Colon (tissue), 2 donors: ENCODE results near the gene STX10.
"Not testable (repeated sequence)": the region's sequence is repeated elsewhere in the genome, so short reads cannot be mapped to it uniquely, and the experiment has no call there.

Experiments
- FAIRE-seq: peaks from 2 replicates; lab custom pipeline; 2012; peaks lifted over from hg19 to GRCh38; lab: Jason Lieb, UNC
- donor health status: control.
- donor health status: control.

STX10 gene

GRCh38 chr19:13150187-13150930 is at the start of gene STX10, which contains the start of gene IER2:
TSS of gene STX10 (minus strand) at chr19:13150375. CDS start at chr19:13150173, 202 bp downstream.
TSS of gene IER2 (plus strand) at chr19:13150411. CDS start at chr19:13153187, 2,776 bp downstream.
- no peak for FAIRE-seq

GRCh38 chr19:13198634-13199033 is 48.5 kb upstream of the STX10 start:
- no peak for FAIRE-seq

- FAIRE-seq = no peak
These were observed 45.5 kb upstream of the STX10 start for GRCh38 chr19:13195678-13196077.

- no peak for FAIRE-seq
These were observed 40.8 kb upstream of the STX10 start for GRCh38 chr19:13190781-13191540.

GRCh38 chr19:13189600-13189999 is 39.4 kb upstream of the STX10 start:
- no peak for FAIRE-seq

GRCh38 chr19:13187419-13187818 is 37.2 kb upstream of the STX10 start:
- FAIRE-seq = no peak

GRCh38 chr19:13186688-13187087 is 36.5 kb upstream of the STX10 start:
- FAIRE-seq = not testable (repeated sequence)

GRCh38 chr19:13185763-13186657 is 35.8 kb upstream of the STX10 start:
- not testable (repeated sequence) for FAIRE-seq

- FAIRE-seq = not testable (repeated sequence)
These were observed 34.8 kb upstream of the STX10 start for GRCh38 chr19:13184926-13185325.

- FAIRE-seq = no peak
These were observed 31.7 kb upstream of the STX10 start for GRCh38 chr19:13181747-13182388.

GRCh38 chr19:13178291-13178690 is 28.1 kb upstream of the STX10 start:
- FAIRE-seq = not testable (repeated sequence)

GRCh38 chr19:13177584-13177983 is 27.4 kb upstream of the STX10 start:
- not testable (repeated sequence) for FAIRE-seq

- no peak for FAIRE-seq
These were observed 26.2 kb upstream of the STX10 start for GRCh38 chr19:13176345-13176744.

GRCh38 chr19:13173139-13173737 is 23.1 kb upstream of the STX10 start:
- FAIRE-seq = no peak

GRCh38 chr19:13172346-13173138 is 22.4 kb upstream of the STX10 start:
- no peak for FAIRE-seq

GRCh38 chr19:13171146-13171545 is 21.0 kb upstream of the STX10 start:
- FAIRE-seq = no peak

- no peak for FAIRE-seq
These were observed 19.6 kb upstream of the STX10 start for GRCh38 chr19:13169769-13170168.

GRCh38 chr19:13166151-13166550 is 16.0 kb upstream of the STX10 start:
- FAIRE-seq = not testable (repeated sequence)

- FAIRE-seq = no peak
These were observed 15.2 kb upstream of the STX10 start for GRCh38 chr19:13165162-13165997.
